ENCODE results near the gene SERPINH1.

Gene SERPINH1

GRCh38 chr11:75555079-75555811 lies 6.8 kb upstream of the SERPINH1 start:
- DNase-seq (ENCODE audit: low spot score): no peak

- no peak for DNase-seq (ENCODE audit: low spot score)
Measured at GRCh38 chr11:75556275-75556674, 5.8 kb upstream of the SERPINH1 start.

GRCh38 chr11:75557666-75558494 lies 4.2 kb upstream of the SERPINH1 start:
- no peak for DNase-seq (ENCODE audit: low spot score)

GRCh38 chr11:75558939-75559843 lies 2.9 kb upstream of the SERPINH1 start:
- no peak for DNase-seq (ENCODE audit: low spot score)

- no peak for DNase-seq (ENCODE audit: low spot score)
Measured at GRCh38 chr11:75560644-75561043, 1.4 kb upstream of the SERPINH1 start.

GRCh38 chr11:75561426-75562047 lies 516 bp upstream of the SERPINH1 start:
- DNase-seq (ENCODE audit: low spot score): no peak

- no peak for DNase-seq (ENCODE audit: low spot score)
Measured at GRCh38 chr11:75562836-75563484, 907 bp downstream of the SERPINH1 start.

- DNase-seq (ENCODE audit: low spot score): no peak
Measured at GRCh38 chr11:75563501-75563977, 1.5 kb downstream of the SERPINH1 start.

- no peak for DNase-seq (ENCODE audit: low spot score)
Measured at GRCh38 chr11:75563978-75564552, 2.0 kb downstream of the SERPINH1 start.

GRCh38 chr11:75565221-75565814 lies 3.3 kb downstream of the SERPINH1 start:
- no peak for DNase-seq (ENCODE audit: low spot score)

GRCh38 chr11:75565916-75566762 lies 4.1 kb downstream of the SERPINH1 start:
- DNase-seq (ENCODE audit: low spot score): no peak

- DNase-seq (ENCODE audit: low spot score): no peak
Measured at GRCh38 chr11:75566763-75567279, 4.8 kb downstream of the SERPINH1 start.

GRCh38 chr11:75567971-75568370 lies 5.9 kb downstream of the SERPINH1 start:
- no peak for DNase-seq (ENCODE audit: low spot score)

- DNase-seq (ENCODE audit: low spot score): no peak
Measured at GRCh38 chr11:75568616-75569219, 6.7 kb downstream of the SERPINH1 start.

GRCh38 chr11:75570559-75571139 lies 8.6 kb downstream of the SERPINH1 start:
- no peak for DNase-seq (ENCODE audit: low spot score)

GRCh38 chr11:75571625-75572024 lies 9.6 kb downstream of the SERPINH1 start:
- DNase-seq (ENCODE audit: low spot score): no peak

- no peak for DNase-seq (ENCODE audit: low spot score)
Measured at GRCh38 chr11:75572744-75573143, 10.7 kb downstream of the SERPINH1 start.
